Measurements from ENCODE around the gene TKT.

TKT gene

DNA sequence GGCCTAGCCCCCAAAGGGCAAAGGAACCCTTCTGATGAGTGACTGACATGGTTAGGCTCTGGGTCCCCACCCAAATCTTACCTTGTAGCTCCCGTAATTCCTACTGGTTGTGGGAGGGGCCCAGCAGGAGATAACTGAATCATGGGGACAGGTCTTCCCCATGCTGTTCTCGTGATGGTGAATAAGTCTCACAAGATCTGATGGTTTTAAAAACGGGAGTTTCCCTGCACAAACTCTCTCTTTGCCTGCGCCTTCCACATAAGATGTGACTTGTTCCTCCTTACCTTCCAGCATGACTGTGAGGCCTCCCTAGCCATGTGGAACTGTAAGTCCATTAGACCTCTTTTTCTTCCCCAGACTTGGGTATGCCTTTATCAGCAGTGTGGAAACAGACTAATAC is 16.9 kb downstream of the TKT start:
- Mint-ChIP-seq H3K4me3 (no peak overlapping the region), H3K4me1 (ENCODE audit: low read depth) (peaks cover 7% of the 10 kb centered on the region), H3K36me3 (peaks cover 2% of the 10 kb centered on the region), H3K9me3 (ENCODE audit: low read depth) (no peaks in the 10 kb centered on the region), H3K27ac (no peak overlapping the region), H3K27me3 (no peaks in the 10 kb centered on the region)

DNA sequence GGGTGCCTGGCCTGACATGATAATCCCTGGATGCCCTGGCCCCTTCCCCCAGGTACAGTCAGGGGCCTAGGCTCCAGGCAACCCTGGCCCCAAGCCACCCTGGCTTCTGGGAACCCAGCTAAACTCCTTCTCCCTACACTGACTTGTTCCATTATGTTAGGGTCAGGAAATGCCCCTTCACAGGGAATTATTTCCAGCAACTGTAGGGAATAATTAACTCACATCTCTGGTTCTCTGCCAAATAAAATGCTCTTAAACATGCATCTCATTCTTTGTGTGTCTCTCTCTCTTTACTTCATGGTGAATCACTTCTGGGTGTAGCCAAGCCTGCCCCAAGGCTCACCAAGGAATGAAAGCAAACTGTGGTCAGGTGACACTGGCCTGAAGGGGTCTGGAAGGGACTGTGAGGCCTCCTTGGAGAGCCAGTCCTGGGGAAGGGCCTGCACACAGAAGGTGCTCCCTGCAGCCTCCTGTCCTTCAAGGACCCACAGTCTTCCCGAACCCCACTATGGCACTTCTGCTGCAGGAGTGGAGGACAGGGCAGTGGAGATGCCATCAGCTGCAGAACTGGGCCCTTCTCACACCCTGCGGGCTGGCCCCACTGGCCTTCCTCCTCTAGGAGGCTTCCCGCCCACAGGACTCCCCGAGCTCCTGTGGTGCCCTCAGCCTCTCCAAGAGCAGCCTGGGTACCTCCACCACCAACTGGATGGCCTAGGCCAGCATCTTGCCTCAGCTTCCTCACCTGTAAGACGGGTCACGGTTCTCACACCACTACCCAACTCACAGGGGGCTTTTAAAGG is 17.6 kb downstream of the TKT start:
- Mint-ChIP-seq H3K9me3 (ENCODE audit: low read depth) (no peaks in the 10 kb centered on the region), H3K27ac (peak overlapping the region; percentile 30), H3K4me3 (no peak overlapping the region), H3K4me1 (ENCODE audit: low read depth) (peaks cover 3% of the 10 kb centered on the region), H3K27me3 (no peaks in the 10 kb centered on the region), H3K36me3 (peaks cover 4% of the 10 kb centered on the region)

DNA sequence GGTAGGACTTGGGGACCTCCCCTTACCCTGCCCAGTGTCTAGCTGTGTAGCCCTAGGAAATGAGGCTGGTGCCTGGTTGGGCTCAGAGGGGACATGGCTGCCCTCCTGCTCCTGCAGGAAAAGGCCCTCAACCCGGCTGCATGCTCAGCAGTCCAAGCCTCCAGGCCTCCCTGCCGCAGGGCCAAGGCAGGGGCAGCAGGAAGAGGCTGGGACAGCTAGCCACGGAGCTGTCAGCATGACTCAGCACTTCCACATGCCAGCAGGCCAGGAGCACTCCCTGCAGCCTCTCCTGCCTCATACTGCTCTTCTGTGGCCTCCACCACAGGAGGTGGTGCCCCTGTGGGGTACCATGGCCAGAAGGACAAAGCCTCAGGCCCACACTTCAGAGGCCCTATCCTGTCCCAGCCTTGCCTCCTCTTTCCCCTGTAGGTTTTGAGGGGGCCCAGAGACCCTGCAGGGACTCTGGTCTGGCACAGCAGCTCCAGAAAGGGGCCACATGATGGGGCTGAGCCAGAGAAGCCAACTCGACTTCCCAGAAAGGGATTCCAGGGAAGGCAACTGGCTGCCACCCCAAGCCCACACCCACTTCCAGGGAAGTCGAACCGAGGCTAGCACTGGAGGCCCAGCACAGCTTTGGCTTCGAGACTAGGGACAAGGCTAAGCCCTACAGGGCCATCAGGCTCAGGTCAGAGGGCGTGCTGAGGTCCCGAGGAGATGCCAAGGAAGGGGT is 19.5 kb downstream of the TKT start:
- peaks cover 4% of the 10 kb centered on the region for H3K36me3 Mint-ChIP-seq
- no peak overlapping the region for H3K27ac Mint-ChIP-seq

DNA sequence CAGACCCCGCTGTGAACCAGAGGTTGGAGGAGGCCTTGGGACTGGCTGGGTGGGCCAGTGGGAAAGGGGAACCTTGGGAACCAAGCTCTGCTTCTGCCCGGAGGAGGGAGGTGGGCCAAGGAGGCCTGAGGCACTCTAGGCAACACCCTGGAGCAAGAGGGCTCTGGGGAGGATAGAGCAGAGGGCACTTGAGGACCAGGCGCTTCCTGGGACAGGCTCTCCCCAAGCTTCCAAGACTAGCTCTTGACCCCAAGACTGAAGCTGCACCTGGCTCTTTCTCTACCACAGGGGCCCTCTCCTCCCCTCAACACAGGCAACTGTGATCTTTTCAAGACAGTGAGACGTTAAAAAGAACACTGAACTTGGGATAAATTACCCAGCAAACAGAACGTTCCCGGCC is 20.3 kb downstream of the TKT start:
- Mint-ChIP-seq H3K27ac (no peak overlapping the region), H3K9me3 (ENCODE audit: low read depth) (no peaks in the 10 kb centered on the region), H3K4me1 (ENCODE audit: low read depth) (peaks cover 2% of the 10 kb centered on the region), H3K36me3 (peaks cover 4% of the 10 kb centered on the region), H3K4me3 (no peak overlapping the region), H3K27me3 (no peaks in the 10 kb centered on the region)

More for the DNA sequence above, 19.5 kb downstream of the TKT start:
- Mint-ChIP-seq H3K4me3 (no peak overlapping the region), H3K27me3 (no peaks in the 10 kb centered on the region), H3K4me1 (ENCODE audit: low read depth) (peaks cover 2% of the 10 kb centered on the region), H3K9me3 (ENCODE audit: low read depth) (no peaks in the 10 kb centered on the region)

DNA sequence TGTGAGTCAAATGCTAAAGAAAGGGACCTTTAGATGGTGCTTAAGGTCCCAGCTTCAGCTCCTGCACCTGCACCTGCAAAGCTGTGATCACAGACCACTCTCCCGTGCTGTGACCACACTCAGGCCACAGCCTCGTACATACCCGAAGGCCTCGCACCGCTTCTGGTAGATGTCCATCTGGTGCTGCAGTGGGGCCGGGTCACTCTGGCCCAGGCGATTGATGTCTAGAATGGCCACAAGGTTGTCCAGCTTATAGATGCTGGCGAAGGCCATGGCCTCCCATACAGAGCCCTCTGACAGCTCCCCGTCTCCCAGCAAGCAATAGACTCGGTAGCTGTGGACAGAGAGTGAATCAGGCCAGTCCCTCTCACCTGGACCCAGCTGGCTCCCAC is 21.0 kb downstream of the TKT start:
- no peak overlapping the region for H3K27ac Mint-ChIP-seq
- peaks cover 4% of the 10 kb centered on the region for H3K36me3 Mint-ChIP-seq
- H3K4me3 Mint-ChIP-seq = no peak overlapping the region
- peaks cover 2% of the 10 kb centered on the region for H3K4me1 Mint-ChIP-seq (ENCODE audit: low read depth)
- no peaks in the 10 kb centered on the region for H3K27me3 Mint-ChIP-seq
- no peaks in the 10 kb centered on the region for H3K9me3 Mint-ChIP-seq (ENCODE audit: low read depth)

DNA sequence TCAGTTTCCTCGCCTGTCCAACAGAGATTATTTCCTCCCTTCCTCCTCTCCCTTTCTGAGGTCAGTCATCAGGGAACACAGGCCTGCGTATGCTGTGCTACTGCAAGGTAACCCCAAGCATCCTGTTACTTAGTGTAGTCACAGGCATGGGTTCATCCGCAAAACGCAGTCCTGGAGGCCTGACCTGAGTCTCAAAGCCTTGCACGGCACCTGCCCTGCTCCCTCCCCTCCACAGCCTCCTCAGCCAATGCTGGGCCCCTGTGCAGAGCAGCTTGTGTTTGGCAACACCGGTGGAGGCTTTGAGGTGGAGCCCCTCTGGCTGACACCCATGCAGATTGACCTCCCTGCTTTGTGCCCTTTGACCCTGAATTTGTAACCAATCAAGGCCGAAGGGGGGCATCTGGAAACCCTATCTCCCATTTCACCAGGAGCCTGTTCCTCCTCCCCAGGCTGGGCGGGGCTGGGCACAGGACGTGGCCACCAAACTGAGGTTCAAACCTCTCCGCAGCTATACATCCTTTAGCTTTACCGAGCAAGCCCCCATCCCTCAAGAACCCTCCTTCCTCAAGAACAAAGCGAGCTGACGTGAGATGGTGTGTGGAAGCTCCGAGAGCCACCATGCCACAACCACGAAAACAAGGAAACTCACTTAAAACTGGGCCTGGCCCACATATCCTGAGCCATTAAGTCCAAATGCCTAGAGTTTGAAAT is 21.5 kb downstream of the TKT start:
- peak overlapping the region; percentile 41 for H3K27ac Mint-ChIP-seq
- H3K36me3 Mint-ChIP-seq = peaks cover 4% of the 10 kb centered on the region
- H3K27me3 Mint-ChIP-seq = no peaks in the 10 kb centered on the region
- no peak overlapping the region for H3K4me3 Mint-ChIP-seq
- H3K4me1 Mint-ChIP-seq (ENCODE audit: low read depth) = peaks cover 2% of the 10 kb centered on the region
- H3K9me3 Mint-ChIP-seq (ENCODE audit: low read depth) = no peaks in the 10 kb centered on the region

DNA sequence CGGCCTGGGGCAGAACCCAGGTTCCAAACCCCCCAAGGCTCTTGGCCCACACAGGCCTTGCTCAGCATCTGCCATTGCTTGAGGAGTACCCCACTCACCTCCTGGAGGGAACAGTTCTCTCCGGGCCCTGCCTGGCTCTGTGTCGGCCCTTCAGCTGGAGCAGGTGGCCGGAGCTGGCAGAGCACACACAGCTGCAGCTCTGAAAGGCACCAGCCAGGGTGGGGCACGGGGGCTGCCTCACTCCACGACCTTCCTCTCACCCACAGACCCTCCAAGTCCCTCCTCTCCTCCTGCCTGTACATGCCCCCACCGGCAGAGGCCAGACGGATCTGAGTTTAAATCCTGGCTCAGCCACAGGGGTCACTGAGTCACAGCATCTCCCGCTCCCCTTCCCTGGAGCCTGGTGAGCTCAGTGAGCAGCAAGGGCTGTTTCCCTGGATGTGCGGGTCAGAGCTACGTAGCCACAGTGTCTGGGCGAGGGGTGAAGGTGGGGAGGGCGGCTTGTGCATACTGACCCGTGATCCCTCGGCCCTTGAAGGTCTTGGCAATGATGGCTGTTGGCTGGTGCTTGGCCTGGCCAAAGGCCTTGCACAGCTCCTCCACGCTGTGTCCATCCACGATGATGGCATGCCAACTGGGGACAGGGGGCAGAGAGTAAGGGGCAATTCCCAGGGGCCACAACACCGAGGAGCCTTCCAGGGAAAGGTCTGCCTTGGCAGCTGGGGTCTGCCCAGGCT is 23.0 kb downstream of the TKT start:
- H3K36me3 Mint-ChIP-seq = peaks cover 4% of the 10 kb centered on the region
- H3K27me3 Mint-ChIP-seq = no peaks in the 10 kb centered on the region
- peaks cover 2% of the 10 kb centered on the region for H3K4me1 Mint-ChIP-seq (ENCODE audit: low read depth)
- H3K4me3 Mint-ChIP-seq = no peak overlapping the region
- no peak overlapping the region for H3K27ac Mint-ChIP-seq
- no peaks in the 10 kb centered on the region for H3K9me3 Mint-ChIP-seq (ENCODE audit: low read depth)

DNA sequence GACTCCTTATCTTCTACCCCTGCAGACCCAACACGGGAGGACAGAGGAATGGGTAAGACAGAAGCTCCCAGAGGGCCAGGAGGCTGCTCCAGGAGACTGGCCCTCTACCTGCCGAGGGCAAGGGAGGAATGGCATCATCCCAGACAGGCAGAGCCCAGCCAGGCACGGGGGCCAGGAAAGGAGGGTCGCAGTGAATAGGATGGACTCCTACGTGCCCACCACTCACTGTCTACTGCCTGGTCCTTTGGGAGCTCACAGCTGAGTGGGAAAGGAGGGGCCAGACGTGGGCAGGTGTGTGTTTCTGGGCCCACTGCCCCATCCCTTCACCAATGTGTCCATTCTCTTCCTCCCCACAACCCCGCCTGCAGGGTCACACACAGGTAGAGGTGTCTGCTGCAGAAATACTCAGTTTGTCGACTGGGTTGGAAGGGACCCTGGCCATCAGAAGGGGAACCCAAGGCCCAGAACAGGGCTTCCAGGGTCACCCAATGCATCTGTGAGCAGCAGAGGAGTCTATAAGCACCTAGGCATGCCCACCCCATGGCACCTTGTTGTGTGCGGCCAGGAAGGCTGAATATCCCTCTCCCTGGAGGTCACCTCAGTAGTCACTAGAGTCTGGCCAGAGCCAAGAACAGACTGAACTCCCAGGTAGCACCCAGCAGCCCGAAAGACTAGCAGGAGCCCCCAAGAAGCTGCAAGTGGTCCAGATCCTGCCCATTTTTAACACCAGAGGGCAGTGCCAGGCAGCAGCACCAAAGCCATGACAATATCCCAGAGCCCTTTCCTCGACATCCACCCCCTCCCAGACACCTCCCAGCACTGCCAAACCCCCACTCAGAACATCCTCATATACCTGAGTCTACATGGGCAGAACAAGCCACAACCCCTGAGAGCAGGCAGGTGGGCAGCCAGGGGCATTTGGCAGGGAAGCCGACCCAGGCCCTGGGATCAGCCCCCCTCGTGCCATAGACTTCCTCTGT is 24.0 kb downstream of the TKT start:
- no peaks in the 10 kb centered on the region for H3K27me3 Mint-ChIP-seq
- H3K4me3 Mint-ChIP-seq = no peak overlapping the region
- peaks cover 2% of the 10 kb centered on the region for H3K4me1 Mint-ChIP-seq (ENCODE audit: low read depth)
- H3K27ac Mint-ChIP-seq = no peak overlapping the region
- peaks cover 4% of the 10 kb centered on the region for H3K36me3 Mint-ChIP-seq
- H3K9me3 Mint-ChIP-seq (ENCODE audit: low read depth) = no peaks in the 10 kb centered on the region

DNA sequence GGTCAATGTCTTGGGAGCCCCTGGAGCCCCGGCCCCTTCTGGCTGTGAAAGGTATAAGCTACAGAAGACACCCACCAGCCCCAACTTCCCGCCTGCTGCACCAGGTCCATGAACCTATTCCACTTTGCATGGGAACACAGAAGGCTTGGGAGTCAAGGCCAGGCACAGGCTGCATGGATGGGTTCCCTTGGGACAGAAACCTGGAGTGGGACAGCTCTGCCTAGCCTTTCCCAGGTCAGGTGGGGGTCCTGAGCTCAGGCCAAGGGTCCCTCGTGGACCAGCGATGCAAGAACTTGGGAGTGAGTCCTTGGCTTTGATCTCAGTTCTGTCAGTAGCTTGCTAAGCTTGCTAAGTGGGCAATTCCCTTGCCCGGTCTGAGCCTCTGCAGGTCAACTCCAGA is 25.0 kb downstream of the TKT start:
- Mint-ChIP-seq H3K27ac (no peak overlapping the region), H3K4me3 (no peak overlapping the region), H3K9me3 (ENCODE audit: low read depth) (no peaks in the 10 kb centered on the region), H3K36me3 (peaks cover 4% of the 10 kb centered on the region), H3K4me1 (ENCODE audit: low read depth) (peaks cover 2% of the 10 kb centered on the region), H3K27me3 (no peaks in the 10 kb centered on the region)

DNA sequence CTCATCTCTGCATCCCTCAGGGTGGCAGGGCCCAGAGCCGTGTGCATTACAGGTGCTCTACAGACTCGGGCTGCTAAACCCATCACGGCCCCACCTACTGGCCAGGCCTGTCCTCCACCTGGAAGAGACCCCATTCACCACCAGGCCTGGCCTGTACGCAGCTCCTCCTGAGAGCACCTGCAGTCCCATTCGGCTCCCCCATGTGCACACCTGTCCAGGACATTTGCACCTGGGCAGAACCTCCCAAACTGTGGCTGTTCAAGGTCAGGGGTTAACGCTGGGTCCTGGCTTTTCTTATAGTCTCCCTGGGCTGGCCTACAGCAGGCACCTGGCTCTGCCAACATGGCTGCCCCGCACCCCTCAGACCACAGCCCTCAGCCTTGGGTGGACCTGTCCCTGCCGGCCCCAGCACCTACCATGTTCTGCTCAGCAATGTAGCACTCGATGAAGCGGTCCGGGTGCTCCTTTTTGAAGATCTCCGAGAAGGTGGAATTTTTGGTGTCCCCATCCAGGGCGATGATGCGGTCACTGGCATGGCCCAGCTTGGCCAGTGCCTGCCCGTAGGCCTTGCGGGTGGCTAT is 25.7 kb downstream of the TKT start:
- Mint-ChIP-seq H3K27me3 (no peaks in the 10 kb centered on the region), H3K4me3 (no peak overlapping the region), H3K36me3 (peaks cover 2% of the 10 kb centered on the region), H3K4me1 (ENCODE audit: low read depth) (peaks cover under 1% of the 10 kb centered on the region), H3K27ac (no peak overlapping the region), H3K9me3 (ENCODE audit: low read depth) (no peaks in the 10 kb centered on the region)

DNA sequence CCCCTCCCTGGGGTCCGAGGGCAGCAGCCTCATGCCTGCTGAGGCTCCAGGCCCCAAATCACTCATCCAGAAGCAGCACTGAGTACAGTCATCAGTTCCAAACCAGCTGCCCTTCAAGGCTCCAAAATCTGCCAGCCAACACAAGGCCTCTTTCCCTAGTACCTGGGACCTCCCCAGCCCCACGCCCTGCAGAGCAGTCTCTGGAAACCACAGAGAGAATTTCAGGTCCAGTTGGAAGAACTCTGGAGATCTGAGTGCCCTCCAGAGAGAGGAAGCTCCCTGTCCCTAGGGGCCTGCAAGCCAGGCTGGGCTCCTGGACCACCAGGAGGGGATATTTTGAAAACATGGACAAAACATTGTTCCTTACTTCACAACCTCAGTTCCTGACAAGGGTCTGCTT is 26.2 kb downstream of the TKT start:
- peak overlapping the region; percentile 10 for H3K27ac Mint-ChIP-seq

DNA sequence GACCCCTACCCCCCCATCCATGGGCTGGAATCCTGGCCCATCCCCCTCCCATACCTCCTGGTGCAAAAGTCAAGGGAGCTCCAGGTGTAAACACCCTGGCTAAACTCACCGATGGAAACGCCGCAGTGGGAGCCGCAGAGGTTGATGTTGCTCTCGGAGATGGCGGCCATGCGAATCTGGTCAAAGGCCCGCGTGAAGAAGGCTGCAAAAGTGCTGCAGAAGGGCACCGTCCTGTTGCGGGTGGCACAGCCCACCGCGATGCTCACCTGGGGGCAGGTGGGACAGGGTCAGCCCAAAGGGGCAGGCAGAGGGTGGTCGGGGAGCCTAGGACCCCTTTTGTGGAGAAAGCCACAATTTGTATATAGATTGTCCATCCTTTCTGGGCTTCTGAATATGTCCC is 26.7 kb downstream of the TKT start:
- Mint-ChIP-seq H3K27me3 (no peaks in the 10 kb centered on the region), H3K36me3 (peaks cover 2% of the 10 kb centered on the region), H3K4me3 (no peak overlapping the region), H3K27ac (peak overlapping the region; percentile 10), H3K9me3 (ENCODE audit: low read depth) (no peaks in the 10 kb centered on the region), H3K4me1 (ENCODE audit: low read depth) (no peaks in the 10 kb centered on the region)

More for the DNA sequence above, 26.2 kb downstream of the TKT start:
- Mint-ChIP-seq H3K27me3 (no peaks in the 10 kb centered on the region), H3K36me3 (peaks cover 2% of the 10 kb centered on the region), H3K9me3 (ENCODE audit: low read depth) (no peaks in the 10 kb centered on the region), H3K4me3 (no peak overlapping the region), H3K4me1 (ENCODE audit: low read depth) (no peaks in the 10 kb centered on the region)

DNA sequence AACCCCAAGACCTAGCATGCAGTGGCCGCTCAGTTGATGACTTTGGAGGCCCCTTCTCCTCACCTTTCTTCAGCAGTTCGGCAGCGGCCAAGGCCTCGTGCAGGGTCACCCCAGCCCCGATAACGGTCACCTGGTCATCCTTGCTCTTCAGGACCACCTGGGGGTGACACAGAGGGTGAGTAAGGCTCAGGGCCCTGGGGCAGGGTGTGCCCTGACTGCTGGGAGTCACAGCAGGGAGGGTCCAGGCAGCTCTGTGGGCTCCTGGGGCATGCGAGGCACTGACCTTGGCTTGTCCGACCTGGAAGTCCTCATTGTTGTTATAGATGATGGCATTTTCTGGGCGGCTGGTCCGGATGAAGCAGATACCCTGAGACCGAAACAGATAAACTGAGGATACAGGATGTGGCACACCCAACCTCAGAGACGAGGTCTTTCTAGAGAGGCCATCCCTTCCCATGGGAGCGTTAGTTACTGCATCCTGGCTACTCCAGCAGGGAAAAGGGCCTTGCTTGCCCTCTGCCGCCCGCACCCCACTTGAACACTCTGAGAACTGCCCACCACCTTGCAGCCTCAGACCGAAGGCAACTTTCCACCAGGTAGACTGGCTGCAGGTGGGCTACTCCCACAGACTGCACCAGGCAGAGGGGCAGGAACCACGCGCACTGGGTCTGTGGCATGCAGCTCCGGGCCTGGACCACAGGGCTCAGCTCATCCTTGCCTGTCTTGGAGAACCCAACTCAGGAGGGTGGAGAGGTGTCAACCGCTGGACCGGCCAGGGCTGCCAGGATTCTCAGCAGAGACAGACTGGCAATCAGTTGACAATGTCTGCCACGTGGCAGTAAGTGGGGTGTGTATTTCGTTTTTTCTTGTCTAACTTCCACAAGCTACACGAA is 27.6 kb downstream of the TKT start:
- H3K36me3 Mint-ChIP-seq = no peaks in the 10 kb centered on the region
- no peak overlapping the region for H3K27ac Mint-ChIP-seq
- no peaks in the 10 kb centered on the region for H3K9me3 Mint-ChIP-seq (ENCODE audit: low read depth)
- H3K27me3 Mint-ChIP-seq = no peaks in the 10 kb centered on the region
- H3K4me3 Mint-ChIP-seq = no peak overlapping the region
- no peaks in the 10 kb centered on the region for H3K4me1 Mint-ChIP-seq (ENCODE audit: low read depth)
